GM13976 (cell line): ENCODE data around the gene CALM3.

ENCODE experiments used
- DNase-seq: peaks from one replicate; pipeline ENCODE4 v3.0.0; 2012; ENCODE audit warnings: low spot score
- in situ Hi-C: fragments of 300-500 bp; cut with MboI; formaldehyde crosslinking; loops from one replicate; pipeline ENCODE4 v1.12.0; 2022; ENCODE audit warnings: low sequenced_read_pairs, mixed read lengths, inconsistent platforms; ENCODE audit not compliant: unreplicated experiment
- TF ChIP-seq, protein P1 (sequence below): IDR thresholded peaks from 2 replicates; pipeline ENCODE4 v1.5.1; 2012; ENCODE audit warnings: borderline replicate concordance, mild to moderate bottlenecking; ENCODE audit not compliant: insufficient read depth; ENCODE audit errors: extremely low read depth, missing control alignments, control extremely low read depth

The CALM3 gene

DNA sequence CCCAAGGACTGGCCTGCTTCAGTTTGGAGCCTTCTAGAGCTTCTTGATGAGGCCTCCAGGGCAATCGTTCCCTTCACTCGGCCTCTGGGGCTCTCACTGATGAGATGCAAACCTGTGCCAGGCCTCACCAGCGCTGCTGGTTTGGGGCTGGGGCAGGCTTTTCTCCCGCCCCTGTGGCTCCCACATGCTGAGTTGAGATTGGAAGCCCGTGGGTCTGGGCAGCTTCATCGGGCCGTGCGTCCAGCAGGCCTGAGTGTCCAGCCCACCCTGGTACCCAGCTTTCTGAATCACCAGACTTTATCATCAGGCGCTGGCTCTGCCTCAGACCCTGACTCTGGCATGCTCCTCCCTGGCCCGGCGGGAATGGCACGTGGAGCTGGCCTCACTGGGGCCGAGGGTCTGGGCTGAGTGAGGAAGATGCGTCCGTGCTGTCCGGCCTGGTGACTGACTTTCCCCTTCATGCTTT, 4.3 kb downstream of the CALM3 start:
- TF ChIP-seq, protein P1, sequence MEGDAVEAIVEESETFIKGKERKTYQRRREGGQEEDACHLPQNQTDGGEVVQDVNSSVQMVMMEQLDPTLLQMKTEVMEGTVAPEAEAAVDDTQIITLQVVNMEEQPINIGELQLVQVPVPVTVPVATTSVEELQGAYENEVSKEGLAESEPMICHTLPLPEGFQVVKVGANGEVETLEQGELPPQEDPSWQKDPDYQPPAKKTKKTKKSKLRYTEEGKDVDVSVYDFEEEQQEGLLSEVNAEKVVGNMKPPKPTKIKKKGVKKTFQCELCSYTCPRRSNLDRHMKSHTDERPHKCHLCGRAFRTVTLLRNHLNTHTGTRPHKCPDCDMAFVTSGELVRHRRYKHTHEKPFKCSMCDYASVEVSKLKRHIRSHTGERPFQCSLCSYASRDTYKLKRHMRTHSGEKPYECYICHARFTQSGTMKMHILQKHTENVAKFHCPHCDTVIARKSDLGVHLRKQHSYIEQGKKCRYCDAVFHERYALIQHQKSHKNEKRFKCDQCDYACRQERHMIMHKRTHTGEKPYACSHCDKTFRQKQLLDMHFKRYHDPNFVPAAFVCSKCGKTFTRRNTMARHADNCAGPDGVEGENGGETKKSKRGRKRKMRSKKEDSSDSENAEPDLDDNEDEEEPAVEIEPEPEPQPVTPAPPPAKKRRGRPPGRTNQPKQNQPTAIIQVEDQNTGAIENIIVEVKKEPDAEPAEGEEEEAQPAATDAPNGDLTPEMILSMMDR, result no peak
- in situ Hi-C loops, result no loop called here

DNA sequence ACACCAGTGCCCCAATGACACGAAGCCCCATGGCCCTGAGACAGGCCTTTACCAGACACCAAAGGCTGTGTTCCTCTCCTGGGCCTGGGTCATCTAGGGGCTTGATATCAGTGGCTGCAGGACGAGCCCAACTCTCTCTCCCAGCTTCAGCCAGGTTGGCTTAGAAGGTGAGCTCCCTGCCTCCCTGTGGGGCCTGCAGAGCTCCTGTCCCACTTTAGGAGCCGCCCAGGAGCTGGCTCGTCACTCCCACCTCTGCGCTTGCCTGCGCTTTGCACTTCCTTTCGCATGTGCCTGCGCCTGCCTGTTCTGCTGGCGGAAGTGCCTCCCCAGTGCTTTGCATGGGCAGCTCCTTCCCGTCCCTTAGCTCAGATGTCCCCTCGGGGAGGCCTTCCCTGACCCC, 4.9 kb downstream of the CALM3 start:
- in situ Hi-C loops, result no loop called here
- peak; percentile 9 for DNase-seq
- TF ChIP-seq, protein P1, result no peak

More for the DNA sequence above, 4.3 kb downstream of the CALM3 start:
- DNase-seq, result peak; percentile 5

DNA sequence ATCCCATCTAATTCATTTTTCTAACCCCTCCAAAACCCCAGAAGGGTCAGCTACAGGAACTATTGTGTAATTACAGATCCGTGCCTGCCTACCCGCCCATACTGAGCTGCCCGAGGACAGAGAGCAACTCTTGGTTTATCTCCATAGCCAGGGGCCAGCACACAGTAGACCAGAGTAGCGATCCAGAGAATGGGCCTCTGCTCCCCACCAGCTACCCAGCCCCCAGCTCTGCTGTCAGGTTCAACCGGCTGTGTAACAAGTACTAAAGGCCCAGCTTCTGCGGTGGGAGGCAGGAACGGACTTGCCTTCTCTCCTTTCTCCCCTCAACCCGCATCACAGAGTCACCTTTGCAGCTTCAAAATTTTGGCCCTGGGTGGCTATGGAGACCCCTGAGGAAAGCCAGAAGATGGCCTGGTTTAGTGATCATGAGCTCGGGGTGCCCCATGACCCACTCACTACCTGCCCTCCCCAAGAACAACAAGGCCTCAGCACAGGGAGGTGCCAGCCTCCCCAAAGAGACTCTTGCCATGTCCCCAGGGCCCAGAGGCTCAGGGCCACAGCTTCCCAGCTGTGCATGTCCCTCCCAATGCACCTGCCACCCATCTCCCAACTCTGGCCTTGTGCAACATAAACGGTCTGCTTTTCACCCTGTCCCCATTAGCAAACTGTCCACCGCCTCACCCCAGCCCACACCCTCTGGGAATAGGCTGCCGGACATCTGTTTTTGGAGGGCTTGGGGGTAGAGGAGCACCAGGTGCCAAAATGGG, 5.7 kb downstream of the CALM3 start:
- DNase-seq, result peak; percentile 8
- TF ChIP-seq, protein P1, result no peak
- in situ Hi-C loops, result no loop called here

DNA sequence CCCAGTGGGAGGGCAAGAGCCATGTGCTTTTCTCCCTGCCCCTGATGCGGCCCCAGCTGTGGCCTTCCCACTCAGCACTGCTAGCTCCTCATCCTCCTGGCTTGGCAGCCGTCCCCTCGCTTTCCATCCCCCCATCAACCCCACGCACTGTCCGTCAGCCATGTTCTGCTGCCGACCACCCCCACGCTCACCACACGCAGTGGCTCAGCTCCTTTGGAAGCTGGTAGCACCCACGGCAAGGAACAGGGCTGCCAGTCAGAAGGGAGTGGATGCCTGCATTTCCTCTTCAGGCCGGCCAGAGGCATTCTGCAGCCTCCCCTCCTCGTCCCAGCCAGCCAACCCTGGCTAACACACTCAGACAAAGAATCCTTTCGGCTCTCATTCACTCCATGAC, 6.3 kb downstream of the CALM3 start:
- in situ Hi-C loops, result no loop called here
- TF ChIP-seq, protein P1, result no peak
- no peak for DNase-seq

DNA sequence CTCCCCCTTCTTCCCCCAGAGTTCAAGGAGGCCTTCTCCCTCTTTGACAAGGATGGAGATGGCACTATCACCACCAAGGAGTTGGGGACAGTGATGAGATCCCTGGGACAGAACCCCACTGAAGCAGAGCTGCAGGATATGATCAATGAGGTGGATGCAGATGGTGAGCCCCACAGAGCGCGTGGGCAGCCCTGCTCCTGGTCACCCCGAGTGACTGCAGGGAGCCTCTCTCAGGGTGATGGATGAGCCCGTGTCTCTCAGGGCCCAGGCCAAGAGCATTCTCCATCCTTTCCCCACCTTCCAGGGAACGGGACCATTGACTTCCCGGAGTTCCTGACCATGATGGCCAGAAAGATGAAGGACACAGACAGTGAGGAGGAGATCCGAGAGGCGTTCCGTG, 7.0 kb downstream of the CALM3 start:
- no peak for DNase-seq
- in situ Hi-C loops, result no loop called here
- TF ChIP-seq, protein P1, result no peak

DNA sequence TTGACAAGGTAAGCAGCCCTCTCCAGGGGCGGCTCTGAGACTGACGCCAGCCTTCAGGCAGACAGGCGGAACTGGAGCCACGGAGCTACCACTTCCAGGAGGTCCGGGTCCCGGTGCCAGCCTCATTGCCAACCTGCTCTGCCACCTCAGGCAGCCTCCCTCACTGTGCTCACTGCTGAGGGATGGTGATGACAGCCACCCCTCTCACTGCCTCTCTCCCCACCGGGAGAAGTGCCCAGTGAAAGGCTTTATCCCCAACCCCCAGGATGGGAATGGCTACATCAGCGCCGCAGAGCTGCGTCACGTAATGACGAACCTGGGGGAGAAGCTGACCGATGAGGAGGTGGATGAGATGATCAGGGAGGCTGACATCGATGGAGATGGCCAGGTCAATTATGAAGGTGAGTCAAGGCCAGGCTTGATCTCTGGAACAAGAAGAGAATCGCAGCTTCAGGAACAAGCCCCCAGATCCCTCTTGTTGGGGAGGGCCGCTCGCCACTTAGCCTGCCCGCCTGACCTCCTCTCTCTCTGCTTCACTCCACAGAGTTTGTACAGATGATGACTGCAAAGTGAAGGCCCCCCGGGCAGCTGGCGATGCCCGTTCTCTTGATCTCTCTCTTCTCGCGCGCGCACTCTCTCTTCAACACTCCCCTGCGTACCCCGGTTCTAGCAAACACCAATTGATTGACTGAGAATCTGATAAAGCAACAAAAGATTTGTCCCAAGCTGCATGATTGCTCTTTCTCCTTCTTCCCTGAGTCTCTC, 7.6 kb downstream of the CALM3 start:
- TF ChIP-seq, protein P1, result no peak
- in situ Hi-C loops, result no loop called here
- DNase-seq, result peak; percentile 16
